ENCODE data around the gene RAD51B. TPM values are rescaled to one million over a fixed set of nuclear protein-coding genes. Genes with fewer than 3 reads are reported as not detected.
A peak's percentile ranks its signal among the peaks of the same experiment; 100 is the strongest.

Gene RAD51B
- total and polyA plus RNA-seq, 2 donors (not counting 1 experiment from before 2014, with no cell fraction given): 4.6 to 16.3 TPM

DNA sequence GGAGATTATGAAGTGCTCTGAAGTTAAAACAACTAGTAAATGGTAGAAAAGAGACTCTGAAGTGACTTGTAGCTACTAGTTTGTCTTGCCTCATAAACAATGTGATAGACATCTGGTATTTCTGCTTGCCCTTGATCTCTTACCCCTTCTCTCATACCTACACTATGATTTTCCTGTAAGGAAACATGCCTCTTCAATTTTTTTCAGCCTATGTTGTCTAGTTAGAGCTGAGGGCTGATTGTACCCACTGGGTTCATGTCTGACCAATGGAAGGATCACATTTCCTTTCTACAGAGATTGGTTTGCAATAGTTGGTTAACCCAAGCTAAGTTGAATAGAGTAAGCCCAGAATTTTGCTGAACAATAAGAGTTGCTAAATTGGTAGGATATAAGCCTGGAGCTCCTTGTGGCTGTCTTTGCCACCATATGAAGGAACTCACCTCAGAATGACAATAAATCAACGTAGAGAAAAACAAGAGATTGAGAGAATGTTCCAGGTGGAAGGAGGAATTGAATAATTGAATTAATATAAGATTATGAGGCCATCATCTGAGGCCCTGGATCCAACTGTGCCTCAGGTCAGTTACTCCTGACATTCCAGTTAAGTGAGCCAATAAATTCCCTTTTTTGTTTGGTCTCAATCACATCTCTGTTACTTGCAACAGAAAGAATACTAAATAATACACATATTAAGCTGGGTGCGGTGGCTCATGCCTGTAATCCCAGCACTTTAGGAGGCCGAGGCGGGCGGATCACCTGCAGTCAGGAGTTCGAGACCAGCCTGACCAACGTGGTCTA is 626.9 kb downstream of the RAD51B start:
- no peak overlapping the region for H3K27ac ChIP-seq (ENCODE audit: insufficient read depth, low read length)
- DNase-seq (ENCODE audit: low read depth in 2 of 2): no peak
- no peak overlapping the region for H3K9ac ChIP-seq (ENCODE audit: insufficient read depth, low read length)
- H3K36me3 ChIP-seq (ENCODE audit: control insufficient read depth, insufficient read depth, low read length): no peaks in the 10 kb centered on the region
- no peaks in the 10 kb centered on the region for H3K79me2 ChIP-seq (ENCODE audit: control insufficient read depth, insufficient read depth, low read length)
- no peak overlapping the region for H3K4me3 ChIP-seq (replicated peaks in 1 of 4; ENCODE audit: control extremely low read depth in 1 of 4, insufficient read depth in 1 of 4, low read depth in 3 of 4, low read length in 4 of 4)
- no peaks in the 10 kb centered on the region for H4K20me1 ChIP-seq (ENCODE audit: control insufficient read depth, extremely low read depth, insufficient read depth, low read length)
- no peak for TF ChIP-seq EZH2 (IDR thresholded peaks at IDR 0.05; ENCODE audit: low read length, missing control alignments)
- TF ChIP-seq, protein P1, sequence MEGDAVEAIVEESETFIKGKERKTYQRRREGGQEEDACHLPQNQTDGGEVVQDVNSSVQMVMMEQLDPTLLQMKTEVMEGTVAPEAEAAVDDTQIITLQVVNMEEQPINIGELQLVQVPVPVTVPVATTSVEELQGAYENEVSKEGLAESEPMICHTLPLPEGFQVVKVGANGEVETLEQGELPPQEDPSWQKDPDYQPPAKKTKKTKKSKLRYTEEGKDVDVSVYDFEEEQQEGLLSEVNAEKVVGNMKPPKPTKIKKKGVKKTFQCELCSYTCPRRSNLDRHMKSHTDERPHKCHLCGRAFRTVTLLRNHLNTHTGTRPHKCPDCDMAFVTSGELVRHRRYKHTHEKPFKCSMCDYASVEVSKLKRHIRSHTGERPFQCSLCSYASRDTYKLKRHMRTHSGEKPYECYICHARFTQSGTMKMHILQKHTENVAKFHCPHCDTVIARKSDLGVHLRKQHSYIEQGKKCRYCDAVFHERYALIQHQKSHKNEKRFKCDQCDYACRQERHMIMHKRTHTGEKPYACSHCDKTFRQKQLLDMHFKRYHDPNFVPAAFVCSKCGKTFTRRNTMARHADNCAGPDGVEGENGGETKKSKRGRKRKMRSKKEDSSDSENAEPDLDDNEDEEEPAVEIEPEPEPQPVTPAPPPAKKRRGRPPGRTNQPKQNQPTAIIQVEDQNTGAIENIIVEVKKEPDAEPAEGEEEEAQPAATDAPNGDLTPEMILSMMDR (conservative IDR thresholded peaks at IDR 0.05 in 1 of 2, IDR thresholded peaks at IDR 0.05 in 1 of 2; ENCODE audit: low read depth in 1 of 2, low read length in 2 of 2): no peak
- H3K9me3 ChIP-seq (ENCODE audit: control insufficient read depth, insufficient read depth, low read depth, low read length): no peaks in the 10 kb centered on the region
- no peaks in the 10 kb centered on the region for H3K27me3 ChIP-seq (ENCODE audit: control insufficient read depth, insufficient read depth, low read length)
- no peak overlapping the region for H2AFZ ChIP-seq (ENCODE audit: low read length)
- no peaks in the 10 kb centered on the region for H3K4me1 ChIP-seq (ENCODE audit: control insufficient read depth, extremely low read depth, insufficient read depth, low read length)
- H3K4me2 ChIP-seq (ENCODE audit: extremely low read depth, insufficient read depth, low read length): no peak overlapping the region

DNA sequence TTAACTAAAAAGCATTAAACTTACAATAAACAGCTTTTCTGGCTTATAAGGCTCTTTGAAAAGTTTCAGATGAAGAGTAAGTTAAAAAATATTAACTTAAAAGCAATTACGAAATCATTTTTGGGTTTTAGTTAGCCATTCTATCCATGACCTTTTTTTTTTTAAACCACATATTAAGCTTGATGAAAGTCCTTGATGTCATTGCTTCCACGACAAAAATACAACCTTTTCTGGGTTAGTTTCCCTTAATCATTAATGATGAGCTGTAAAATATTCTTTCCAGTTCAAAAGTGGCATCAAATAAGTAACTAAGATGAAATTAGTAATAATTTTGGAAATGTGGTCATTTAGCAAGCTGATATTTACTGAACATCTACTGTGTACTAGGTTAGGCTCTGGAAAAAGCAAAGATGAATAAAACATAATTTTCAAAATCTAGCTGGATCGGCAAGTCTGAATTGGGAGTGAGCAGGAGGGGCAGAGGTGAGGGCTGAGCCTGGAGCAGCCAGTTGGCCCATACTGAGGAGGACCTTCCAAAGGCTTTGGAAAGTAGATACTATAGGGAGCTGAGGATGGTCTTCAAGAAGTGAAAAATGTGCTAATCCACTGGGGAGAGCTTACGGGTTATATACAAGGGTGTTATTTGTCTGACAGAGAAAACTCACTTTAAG is 628.1 kb downstream of the RAD51B start:
- Histone ChIP-seq H3K27ac (ENCODE audit: insufficient read depth, low read length) (no peak overlapping the region), H3K9me3 (ENCODE audit: control insufficient read depth, insufficient read depth, low read depth, low read length) (no peaks in the 10 kb centered on the region), H3K79me2 (ENCODE audit: control insufficient read depth, insufficient read depth, low read length) (no peaks in the 10 kb centered on the region), H3K4me1 (ENCODE audit: control insufficient read depth, extremely low read depth, insufficient read depth, low read length) (no peaks in the 10 kb centered on the region), H2AFZ (ENCODE audit: low read length) (no peak overlapping the region), H3K4me3 (replicated peaks in 1 of 4; ENCODE audit: control extremely low read depth in 1 of 4, insufficient read depth in 1 of 4, low read depth in 3 of 4, low read length in 4 of 4) (no peak overlapping the region), H4K20me1 (ENCODE audit: control insufficient read depth, extremely low read depth, insufficient read depth, low read length) (no peaks in the 10 kb centered on the region), H3K4me2 (ENCODE audit: extremely low read depth, insufficient read depth, low read length) (no peak overlapping the region), H3K36me3 (ENCODE audit: control insufficient read depth, insufficient read depth, low read length) (no peaks in the 10 kb centered on the region), H3K9ac (ENCODE audit: insufficient read depth, low read length) (no peak overlapping the region), H3K27me3 (ENCODE audit: control insufficient read depth, insufficient read depth, low read length) (no peaks in the 10 kb centered on the region)
- no peak for TF ChIP-seq EZH2 (IDR thresholded peaks at IDR 0.05; ENCODE audit: low read length, missing control alignments)
- TF ChIP-seq, protein P1 (conservative IDR thresholded peaks at IDR 0.05 in 1 of 2, IDR thresholded peaks at IDR 0.05 in 1 of 2; ENCODE audit: low read depth in 1 of 2, low read length in 2 of 2): no peak
- no peak for DNase-seq (ENCODE audit: low read depth in 2 of 2)

DNA sequence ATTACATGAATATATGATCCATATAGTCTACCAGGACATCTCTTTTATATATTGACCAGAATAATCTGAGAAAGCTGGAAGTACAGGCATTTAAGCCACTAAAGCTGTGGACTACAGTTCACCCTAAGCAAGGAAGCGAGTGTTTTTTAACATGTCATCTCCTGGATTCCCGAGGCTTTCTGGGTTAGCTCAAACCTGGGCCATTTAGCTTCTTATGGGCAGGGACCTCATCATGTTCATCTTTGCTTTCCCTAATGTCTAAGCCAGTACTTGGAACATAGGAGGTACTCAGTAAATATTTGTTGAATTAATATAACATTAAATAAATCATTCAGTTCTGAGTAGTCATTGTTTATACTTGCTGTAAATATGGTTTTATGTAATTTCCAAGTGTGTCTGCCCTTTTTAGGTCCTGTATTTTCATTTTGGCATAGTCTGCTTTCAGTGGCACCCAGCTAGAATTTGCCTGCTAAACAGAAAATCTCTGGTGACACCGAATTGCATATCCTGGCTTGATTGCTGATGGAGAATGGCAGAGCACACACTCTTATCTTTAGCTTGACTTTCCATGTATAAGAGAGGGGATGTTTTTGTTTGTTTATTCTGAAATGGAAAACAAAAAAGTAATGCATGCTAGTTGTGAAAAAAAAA is 628.8 kb downstream of the RAD51B start:
- H3K4me2 ChIP-seq (ENCODE audit: extremely low read depth, insufficient read depth, low read length): peak overlapping the region; percentile 13
- H3K27me3 ChIP-seq (ENCODE audit: control insufficient read depth, insufficient read depth, low read length): no peaks in the 10 kb centered on the region
- H2AFZ ChIP-seq (ENCODE audit: low read length): no peak overlapping the region
- H3K9ac ChIP-seq (ENCODE audit: insufficient read depth, low read length): no peak overlapping the region
- H3K4me3 ChIP-seq (replicated peaks in 1 of 4; ENCODE audit: control extremely low read depth in 1 of 4, insufficient read depth in 1 of 4, low read depth in 3 of 4, low read length in 4 of 4): no peak overlapping the region
- no peaks in the 10 kb centered on the region for H3K79me2 ChIP-seq (ENCODE audit: control insufficient read depth, insufficient read depth, low read length)
- TF ChIP-seq, protein P1 (conservative IDR thresholded peaks at IDR 0.05 in 1 of 2, IDR thresholded peaks at IDR 0.05 in 1 of 2; ENCODE audit: low read depth in 1 of 2, low read length in 2 of 2): no peak
- TF ChIP-seq EZH2 (IDR thresholded peaks at IDR 0.05; ENCODE audit: low read length, missing control alignments): no peak
- no peaks in the 10 kb centered on the region for H3K36me3 ChIP-seq (ENCODE audit: control insufficient read depth, insufficient read depth, low read length)
- no peaks in the 10 kb centered on the region for H3K4me1 ChIP-seq (ENCODE audit: control insufficient read depth, extremely low read depth, insufficient read depth, low read length)
- H3K9me3 ChIP-seq (ENCODE audit: control insufficient read depth, insufficient read depth, low read depth, low read length): no peaks in the 10 kb centered on the region
- H3K27ac ChIP-seq (ENCODE audit: insufficient read depth, low read length): no peak overlapping the region
- H4K20me1 ChIP-seq (ENCODE audit: control insufficient read depth, extremely low read depth, insufficient read depth, low read length): no peaks in the 10 kb centered on the region
- peak in 1 of 2 donors; percentile 52 for DNase-seq (ENCODE audit: low read depth in 2 of 2)
